Measurements from ENCODE around the gene AKAP13.

DNA sequence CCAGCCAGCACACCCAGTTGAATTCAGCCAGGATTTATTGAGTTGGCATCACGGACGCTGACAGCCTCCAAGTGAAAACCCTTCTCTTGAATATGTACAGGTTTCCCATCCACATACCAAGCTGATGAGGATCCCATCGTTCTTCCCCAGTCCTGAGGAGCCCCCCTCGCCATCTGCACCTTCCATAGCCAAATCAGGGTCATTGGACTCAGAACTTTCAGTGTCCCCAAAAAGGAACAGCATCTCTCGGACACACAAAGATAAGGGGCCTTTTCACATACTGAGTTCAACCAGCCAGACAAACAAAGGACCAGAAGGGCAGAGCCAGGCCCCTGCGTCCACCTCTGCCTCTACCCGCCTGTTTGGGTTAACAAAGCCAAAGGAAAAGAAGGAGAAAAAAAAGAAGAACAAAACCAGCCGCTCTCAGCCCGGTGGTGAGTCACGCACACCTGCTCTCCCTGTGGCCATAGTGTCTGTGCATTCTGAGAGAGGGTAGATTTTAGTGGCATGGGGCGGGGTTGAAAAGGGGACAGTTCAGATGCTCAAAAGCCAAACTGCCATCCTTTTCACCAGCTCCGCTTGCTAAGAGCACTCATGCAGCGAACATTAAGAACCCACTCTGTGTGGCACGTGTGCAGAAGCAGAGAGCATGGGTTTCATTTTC is 363.1 kb downstream of the AKAP13 start:
- no peak for TF ChIP-seq CTCF (IDR thresholded peaks at IDR 0.05; ENCODE audit: poor library complexity, severe bottlenecking)
- no peak for TF ChIP-seq SMC3 (conservative IDR thresholded peaks at IDR 0.05; ENCODE audit: poor library complexity)
- TF ChIP-seq POLR2AphosphoS5 (IDR thresholded peaks at IDR 0.05): no peak
- TF ChIP-seq REST (IDR thresholded peaks at IDR 0.05; ENCODE audit: borderline replicate concordance): no peak
- no peak for TF ChIP-seq EP300 (conservative IDR thresholded peaks at IDR 0.05; ENCODE audit: poor library complexity, severe bottlenecking)

Measured in neural cell (in vitro differentiated cells).